Stimulated activated naive CD4-positive, alpha-beta T cell treated with Interleukin-2 at 50 U/mL for 16 hours (primary cell): ENCODE results near the gene DDX31.

Experiments used
- DNase-seq: peaks from one replicate; lab custom pipeline; 2025; lab: John Stamatoyannopoulos, UW

The DDX31 gene

GRCh38 chr9:132672413-132672690, 2.6 kb upstream of the DDX31 start:
- DNase-seq: no peak

DNA sequence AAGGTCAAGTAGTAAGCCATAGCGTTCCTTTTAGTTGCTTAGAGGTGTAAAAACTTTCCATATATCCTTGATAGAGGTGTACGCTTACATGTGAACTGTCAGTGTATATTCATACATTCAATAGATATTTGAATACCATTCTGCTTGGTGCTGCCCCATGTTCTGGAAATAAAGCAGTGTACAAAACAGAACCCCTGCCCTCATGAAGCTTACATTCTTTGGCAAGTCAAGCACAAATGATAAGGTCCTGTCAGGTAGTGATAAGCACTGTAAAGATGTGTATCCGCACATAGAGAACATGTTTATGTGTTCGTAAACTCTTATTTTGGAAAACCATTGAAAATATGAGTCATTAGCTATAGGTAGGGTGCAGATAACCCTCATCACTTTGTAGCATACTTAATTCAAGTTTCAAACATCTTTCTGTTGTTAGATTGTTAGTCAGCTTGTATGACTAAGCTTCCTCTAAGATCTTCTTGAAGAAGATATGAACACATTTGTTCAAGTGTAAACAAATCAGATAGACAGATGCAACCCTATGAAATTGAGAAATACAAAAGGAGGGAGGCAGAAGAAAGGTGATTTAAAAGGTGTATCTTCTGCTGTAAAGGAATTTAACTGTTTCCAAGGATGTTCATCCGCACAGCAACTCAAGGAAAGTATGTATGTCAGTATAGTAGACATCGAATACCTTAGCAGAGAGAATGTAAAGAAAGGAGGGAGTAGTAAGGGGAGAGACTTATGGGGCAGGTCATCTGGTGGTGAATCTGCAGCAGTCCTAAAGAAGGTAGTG, 2.0 kb upstream of the DDX31 start:
- DNase-seq: no peak

GRCh38 chr9:132670457-132671391, 941 bp upstream of the DDX31 start, which contains the start of gene GTF3C4:
Gene GTF3C4 (plus strand): TSS chr9:132670464. CDS start chr9:132670599, 135 bp downstream.
- peak; percentile 55 for DNase-seq

DNA sequence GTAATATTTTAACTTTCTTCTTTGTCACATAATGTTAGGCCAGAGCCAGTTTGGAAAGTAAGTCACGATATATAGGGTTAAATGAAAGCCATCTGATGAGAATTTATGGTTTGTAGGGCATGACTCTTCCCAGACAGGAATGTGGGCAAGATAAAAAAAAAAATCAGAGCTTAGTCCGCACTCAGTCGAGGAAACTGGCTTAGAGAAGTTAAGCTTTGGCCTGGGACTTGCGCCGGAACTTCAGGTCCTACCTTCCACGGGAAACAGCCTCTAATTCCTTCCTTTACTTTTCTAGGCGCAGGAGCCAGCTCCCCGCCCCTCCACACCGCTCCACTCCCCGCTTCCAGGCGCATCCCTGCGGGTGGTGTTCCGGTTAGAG, 475 bp downstream of the DDX31 start:
- no peak for DNase-seq

- no peak for DNase-seq
Measured at GRCh38 chr9:132663851-132664250, 5.9 kb downstream of the DDX31 start.

GRCh38 chr9:132663117-132663516, 6.7 kb downstream of the DDX31 start:
- no peak for DNase-seq

GRCh38 chr9:132662152-132662945, 7.4 kb downstream of the DDX31 start:
- DNase-seq: no peak

- DNase-seq: no peak
Measured at GRCh38 chr9:132656299-132656698, 13.5 kb downstream of the DDX31 start.

GRCh38 chr9:132651259-132651658, 18.5 kb downstream of the DDX31 start:
- DNase-seq: no peak

DNA sequence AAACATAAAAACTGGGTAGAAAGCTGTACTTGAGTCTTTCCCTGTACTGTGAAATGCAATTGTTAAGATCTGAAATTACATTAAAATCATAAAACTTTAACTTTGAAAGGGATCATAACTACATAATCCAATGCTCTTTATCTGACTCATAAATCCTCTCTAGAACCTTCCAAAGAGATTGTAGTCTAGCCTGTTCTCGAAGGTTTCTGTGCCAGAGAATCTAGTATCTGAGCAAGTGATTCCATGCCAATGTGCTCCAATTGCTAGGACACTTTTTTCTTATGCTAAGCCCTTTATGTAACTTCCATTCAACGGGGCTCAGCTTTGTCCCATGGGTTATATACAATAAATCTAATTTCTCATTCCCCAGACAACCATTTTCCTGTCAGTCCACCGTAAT, 21.1 kb downstream of the DDX31 start:
- DNase-seq: no peak

DNA sequence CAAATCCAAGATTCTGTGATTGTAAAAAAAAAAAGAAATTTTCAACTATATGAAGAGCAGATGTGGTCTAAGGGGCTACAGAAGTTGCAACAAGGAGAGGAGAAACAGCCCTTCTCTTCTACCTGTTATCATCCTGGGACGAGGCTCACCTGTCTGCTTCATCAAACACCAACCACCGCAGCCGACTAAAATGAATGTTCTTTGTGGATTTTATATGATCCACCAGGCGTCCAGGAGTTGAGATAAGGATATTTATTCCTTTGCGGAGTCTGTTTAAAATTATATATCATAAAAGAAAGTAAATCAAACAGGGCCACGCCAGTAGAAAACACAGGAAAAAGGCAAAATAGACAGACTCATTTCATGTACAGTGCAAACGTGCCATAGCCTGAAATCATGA, 21.5 kb downstream of the DDX31 start:
- no peak for DNase-seq

GRCh38 chr9:132647806-132648205, 22.0 kb downstream of the DDX31 start:
- no peak for DNase-seq

GRCh38 chr9:132647355-132647754, 22.4 kb downstream of the DDX31 start:
- DNase-seq: no peak

DNA sequence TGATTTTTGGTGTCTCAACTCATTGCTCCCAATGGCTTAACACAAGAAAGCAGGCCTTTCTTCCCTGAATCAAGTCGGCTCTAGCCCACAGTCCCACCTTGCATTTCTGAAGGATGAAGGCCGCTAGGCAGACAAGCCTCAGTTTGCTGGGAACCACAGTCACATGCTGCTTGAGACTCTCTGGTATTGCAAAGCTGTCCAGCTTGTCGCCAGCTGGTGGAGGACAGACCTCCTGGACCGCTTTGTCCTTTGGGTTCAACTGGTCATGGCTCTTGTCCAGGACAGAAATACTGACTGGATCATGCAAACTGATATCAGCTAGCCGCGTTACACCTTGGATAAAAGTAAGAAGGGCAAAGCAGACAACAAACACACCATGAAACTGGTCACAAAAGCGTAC, 23.1 kb downstream of the DDX31 start:
- DNase-seq: no peak

DNA sequence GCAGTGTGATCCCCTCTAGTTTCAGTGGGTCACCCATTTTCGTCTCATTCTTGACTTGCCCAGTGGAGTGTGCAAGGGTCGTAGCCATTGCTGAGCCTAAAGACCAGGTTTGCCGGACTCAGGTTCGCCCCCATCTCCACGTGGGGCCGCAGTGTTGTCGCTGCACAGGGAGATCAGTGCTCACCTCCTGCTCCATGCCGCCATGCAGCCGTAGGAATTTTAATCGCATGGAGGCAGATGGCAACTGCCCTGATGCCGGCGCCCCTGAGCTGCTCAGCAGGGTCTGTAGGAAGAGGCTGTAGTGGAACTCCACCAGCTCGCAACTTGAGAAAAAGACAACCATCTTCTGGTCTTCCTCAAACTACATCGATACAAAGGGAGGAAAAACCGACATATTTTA, 24.1 kb downstream of the DDX31 start:
- DNase-seq: no peak

DNA sequence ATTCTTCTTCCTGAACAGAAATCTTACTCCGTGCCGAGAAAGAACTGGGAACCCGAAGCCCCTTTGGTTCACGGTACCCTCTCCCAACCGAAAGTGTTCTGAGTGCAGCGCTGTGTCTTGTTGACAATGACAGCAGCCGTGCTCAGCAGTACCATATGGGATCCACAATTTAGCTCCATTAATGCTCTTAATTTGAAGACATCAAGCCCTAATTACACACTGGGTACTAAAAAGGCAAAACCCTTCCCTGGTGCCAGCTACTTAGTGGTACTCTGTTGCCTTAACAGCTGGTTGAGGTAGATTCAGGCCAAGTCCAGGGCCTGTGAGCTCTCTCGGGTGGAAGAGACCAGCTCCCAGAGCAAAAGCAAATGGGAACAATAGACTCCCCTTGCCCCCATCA, 24.5 kb downstream of the DDX31 start:
- DNase-seq: no peak

DNA sequence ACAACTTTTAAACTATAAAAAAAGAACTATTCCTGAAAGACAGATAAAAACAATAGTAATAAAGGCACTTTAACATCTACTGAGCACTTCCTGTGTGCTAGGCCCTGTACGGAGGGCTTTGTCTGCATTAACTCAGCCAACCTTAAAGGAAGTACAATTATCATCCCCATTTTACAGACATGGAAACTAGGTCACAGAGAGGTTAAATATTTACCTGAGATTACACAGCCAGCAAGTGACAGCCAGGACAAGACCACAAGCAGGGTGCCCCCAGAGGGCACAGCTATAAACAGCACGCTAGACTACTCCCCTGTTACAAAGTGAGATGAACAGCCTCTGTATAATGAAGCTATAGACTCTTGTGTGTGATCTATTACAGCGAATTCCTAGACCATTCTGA, 25.5 kb downstream of the DDX31 start:
- no peak for DNase-seq

DNA sequence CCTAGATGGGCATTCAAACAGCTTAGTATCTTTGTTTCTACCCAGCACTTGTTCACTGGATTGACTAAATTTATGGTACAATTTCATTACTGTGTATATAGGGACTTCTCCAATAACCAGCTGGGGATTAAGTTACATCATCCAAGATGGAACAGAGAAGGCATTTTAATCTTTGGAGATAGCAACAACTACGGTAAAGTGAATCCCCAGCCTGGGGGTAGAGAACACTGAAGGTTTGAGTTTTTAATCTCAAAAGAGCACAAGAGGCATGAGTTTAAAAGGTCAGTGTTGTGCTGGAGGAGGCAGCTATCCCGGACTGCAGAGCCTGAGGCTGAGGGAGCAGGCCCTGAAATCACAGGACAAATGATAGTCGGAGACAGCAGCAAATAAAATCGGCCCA, 28.6 kb downstream of the DDX31 start:
- DNase-seq: no peak

GRCh38 chr9:132639322-132639721, 30.5 kb downstream of the DDX31 start:
- no peak for DNase-seq

DNA sequence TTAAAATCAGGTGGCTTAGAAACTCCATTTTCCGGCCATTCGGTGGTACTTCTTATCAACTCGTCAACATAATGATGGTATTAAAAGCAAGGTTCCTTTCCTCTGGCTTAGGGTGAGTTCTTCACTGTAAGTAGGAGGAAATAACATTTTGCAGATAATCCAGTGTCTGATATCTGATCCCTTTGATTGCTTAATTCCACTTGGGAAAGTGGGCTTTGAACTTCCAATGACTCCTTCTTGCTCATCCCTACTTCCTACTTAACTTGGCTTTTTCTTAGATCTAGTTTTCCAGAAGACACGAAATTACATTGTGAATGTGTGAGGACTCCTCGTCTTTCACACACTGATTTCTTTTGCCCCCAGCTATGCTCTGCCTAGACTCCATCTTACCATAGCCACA, 31.5 kb downstream of the DDX31 start:
- DNase-seq: no peak

- no peak for DNase-seq
Measured at GRCh38 chr9:132637801-132638200, 32.0 kb downstream of the DDX31 start.

GRCh38 chr9:132637351-132637750, 32.4 kb downstream of the DDX31 start:
- DNase-seq: no peak

DNA sequence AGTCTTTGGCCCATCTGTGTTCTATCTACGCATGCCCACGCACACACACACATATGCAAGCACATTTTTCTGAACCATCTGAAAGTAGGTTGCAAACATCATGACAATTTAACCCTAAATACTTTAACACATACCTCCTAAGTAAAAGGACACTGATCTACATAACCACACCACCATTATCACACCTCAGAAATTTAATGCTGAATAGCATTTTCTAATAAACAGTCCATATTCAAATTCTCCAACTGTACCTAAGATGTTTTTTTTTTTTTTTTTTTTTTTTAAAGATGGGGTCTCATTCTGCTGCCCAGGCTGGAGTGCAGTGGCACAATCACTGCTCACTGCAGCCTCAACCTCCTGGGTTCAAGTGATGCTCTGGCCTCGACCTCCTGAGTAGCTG, 35.5 kb downstream of the DDX31 start:
- no peak for DNase-seq
